ENCODE measurements around the gene STAT6. TPM values are rescaled to one million over a fixed set of nuclear protein-coding genes. Genes with fewer than 3 reads are reported as not detected.

Gene STAT6
- total and polyA plus RNA-seq, 10 of the 15 experiments (the other 5 are each of a cell fraction or from before 2014, with no cell fraction given), result 14.2 to 176 (median 89.6) TPM

DNA sequence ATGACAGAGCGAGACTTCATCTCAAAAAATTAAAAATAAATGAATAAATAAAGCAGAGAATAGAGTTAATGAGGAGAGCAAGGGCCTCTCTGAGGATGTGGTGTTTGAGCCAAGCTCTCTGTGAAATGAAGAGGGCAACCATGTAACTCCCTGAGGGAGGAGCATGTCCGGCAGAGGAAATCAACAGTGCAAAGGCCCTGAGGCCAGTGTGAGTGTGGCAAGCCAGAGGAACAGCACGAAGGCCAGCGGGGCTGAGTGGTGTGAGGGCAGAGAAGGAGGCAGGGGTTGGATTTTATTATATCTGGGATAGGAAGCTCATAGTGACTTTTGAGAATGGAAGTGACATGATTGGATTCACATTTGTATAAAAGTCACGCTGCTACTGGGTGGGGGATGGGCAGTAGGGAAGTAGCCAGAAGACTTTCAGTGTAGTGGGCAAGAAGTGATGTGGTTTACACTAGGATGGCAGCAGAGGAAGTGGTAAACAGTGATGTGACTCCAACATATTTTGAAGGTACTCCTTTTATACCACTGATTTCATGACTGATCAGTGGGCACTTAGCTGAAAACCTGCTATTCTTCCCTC, 46.5 kb upstream of the STAT6 start:
- SMC1A ChIA-PET (ENCODE audit: uncharacterized antibody, unreplicated experiment), result interaction anchor here (1.4 kb wide), 1 partner anchor 43 kb away, joined by 3 read pairs; no protein-coding TSS in a partner anchor
- H3K36me3 ChIP-seq (ENCODE audit: control insufficient read depth in 2 of 2, insufficient read depth in 2 of 2, low read length in 1 of 2), result no peaks in the 10 kb centered on the region
- ATAC-seq (no peak), DNase-seq (ENCODE audit: low read depth, low spot score) (no peak), FAIRE-seq (no peak)
- in situ Hi-C loops (cut with MboI) (no loop called here), intact Hi-C loops (cut with micrococcal nuclease; ENCODE audit: unreplicated experiment) (no loop called here)
- POLR2A ChIA-PET, result no interaction called here
- H3K79me2 ChIP-seq (ENCODE audit: control insufficient read depth, insufficient read depth, low read length), result no peaks in the 10 kb centered on the region
- WGBS (ENCODE audit: insufficient coverage, insufficient replicate concordance, low lambda C conversion rate, missing lambda C conversion rate), result 51% methylated on average over 5 of the region's 5 CpGs
- H3K9ac ChIP-seq (ENCODE audit: control insufficient read depth, insufficient read depth, low read length), result no peak overlapping the region
- H3K4me2 ChIP-seq (ENCODE audit: control insufficient read depth, insufficient read depth), result no peak overlapping the region
- RAD21 ChIA-PET (ENCODE audit: unreplicated experiment), result no interaction called here
- H3K4me1 ChIP-seq (ENCODE audit: control insufficient read depth, insufficient read depth, low read length), result peaks cover 4% of the 10 kb centered on the region; the same call in 1 of the 2 replicates
- H3K27me3 ChIP-seq (replicated peaks in 1 of 2; ENCODE audit: control insufficient read depth in 2 of 2, insufficient read depth in 2 of 2, low read length in 1 of 2), result no peaks in the 10 kb centered on the region
- H2AFZ ChIP-seq (ENCODE audit: control insufficient read depth, low read depth, low read length), result no peak overlapping the region
- CTCF ChIA-PET, result interaction anchor here (0.9 to 1.2 kb wide), 3 partner anchors 18 to 25 kb away, joined by 3 read pairs; no protein-coding TSS in a partner anchor
- H3K9me3 ChIP-seq (replicated peaks; ENCODE audit: control insufficient read depth, insufficient read depth, low read length), result no peaks in the 10 kb centered on the region
- TF ChIP-seq SPI1 (IDR thresholded peaks at IDR 0.05; ENCODE audit: borderline replicate concordance, insufficient read depth, low read depth, low read length), result peak; percentile 14; the same call in 1 of the 2 replicates
- TF ChIP-seq SRF (IDR thresholded peaks at IDR 0.05; ENCODE audit: low read depth in 2 of 2, low read length in 2 of 2), result no peak
- no peak overlapping the region for H3K4me3 ChIP-seq
- H3K27ac ChIP-seq (ENCODE audit: control insufficient read depth, insufficient read depth), result no peak overlapping the region
- BruUV-seq (replicated peaks), result no TSS peak
- H4K20me1 ChIP-seq (ENCODE audit: control insufficient read depth, insufficient read depth), result no peaks in the 10 kb centered on the region

DNA sequence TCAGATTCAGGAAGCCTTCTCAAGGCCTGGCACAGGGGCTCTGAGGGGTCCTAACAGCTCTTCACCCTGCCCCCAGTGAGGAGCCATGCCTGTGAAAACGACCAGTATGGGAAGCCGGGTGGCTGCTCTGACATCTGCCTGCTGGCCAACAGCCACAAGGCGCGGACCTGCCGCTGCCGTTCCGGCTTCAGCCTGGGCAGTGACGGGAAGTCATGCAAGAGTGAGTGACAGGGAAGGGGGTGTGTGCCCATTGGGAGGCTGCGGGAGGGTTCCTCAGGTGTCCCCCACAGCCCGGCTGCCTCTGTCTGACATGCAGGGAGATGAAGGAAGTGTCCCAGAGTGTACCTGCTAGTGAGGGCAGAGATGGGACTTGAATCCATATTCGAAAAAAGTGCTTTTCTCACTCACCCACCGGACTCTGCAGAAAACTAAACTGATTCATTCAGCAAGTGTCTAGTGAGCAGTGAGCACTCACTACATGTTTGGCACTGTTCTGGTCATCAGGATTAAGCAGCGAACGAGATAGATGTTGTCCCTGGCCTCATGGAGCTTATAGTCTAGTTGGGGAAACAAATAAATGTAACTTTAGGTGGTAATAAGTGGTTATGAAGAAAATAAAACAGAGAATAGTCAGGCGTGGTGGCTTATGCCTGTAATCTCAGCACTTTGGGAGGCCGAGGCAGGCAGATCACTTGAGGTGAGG, 45.7 kb upstream of the STAT6 start:
- Histone ChIP-seq H3K4me3 (no peak overlapping the region), H3K4me2 (ENCODE audit: control insufficient read depth, insufficient read depth) (no peak overlapping the region), H3K9ac (ENCODE audit: control insufficient read depth, insufficient read depth, low read length) (no peak overlapping the region), H4K20me1 (ENCODE audit: control insufficient read depth, insufficient read depth) (no peaks in the 10 kb centered on the region), H2AFZ (ENCODE audit: control insufficient read depth, low read depth, low read length) (no peak overlapping the region), H3K27ac (ENCODE audit: control insufficient read depth, insufficient read depth) (no peak overlapping the region), H3K36me3 (ENCODE audit: control insufficient read depth in 2 of 2, insufficient read depth in 2 of 2, low read length in 1 of 2) (no peaks in the 10 kb centered on the region), H3K79me2 (ENCODE audit: control insufficient read depth, insufficient read depth, low read length) (no peaks in the 10 kb centered on the region), H3K4me1 (ENCODE audit: control insufficient read depth, insufficient read depth, low read length) (peaks cover 4% of the 10 kb centered on the region; the same call in 1 of the 2 replicates), H3K27me3 (replicated peaks in 1 of 2; ENCODE audit: control insufficient read depth in 2 of 2, insufficient read depth in 2 of 2, low read length in 1 of 2) (no peaks in the 10 kb centered on the region), H3K9me3 (replicated peaks; ENCODE audit: control insufficient read depth, insufficient read depth, low read length) (no peaks in the 10 kb centered on the region)
- WGBS (ENCODE audit: insufficient coverage, insufficient replicate concordance, low lambda C conversion rate, missing lambda C conversion rate), result 47% methylated on average over 16 of the region's 16 CpGs
- ATAC-seq, result no peak
- FAIRE-seq, result no peak
- RAD21 ChIA-PET (ENCODE audit: unreplicated experiment), result no interaction called here
- CTCF ChIA-PET, result interaction anchor here (0.6 to 1.2 kb wide), 3 partner anchors 19 to 657 kb away, joined by 3 to 4 read pairs (median 3); no protein-coding TSS in a partner anchor
- no TSS peak for BruUV-seq (replicated peaks)
- POLR2A ChIA-PET, result no interaction called here
- no peak for DNase-seq (ENCODE audit: low read depth, low spot score)
- SMC1A ChIA-PET (ENCODE audit: uncharacterized antibody, unreplicated experiment), result interaction anchor here (1.4 kb wide), 1 partner anchor 42 kb away, joined by 3 read pairs; no protein-coding TSS in a partner anchor
- in situ Hi-C loops (cut with MboI) (no loop called here), intact Hi-C loops (cut with micrococcal nuclease; ENCODE audit: unreplicated experiment) (no loop called here)
- TF ChIP-seq, protein P1, sequence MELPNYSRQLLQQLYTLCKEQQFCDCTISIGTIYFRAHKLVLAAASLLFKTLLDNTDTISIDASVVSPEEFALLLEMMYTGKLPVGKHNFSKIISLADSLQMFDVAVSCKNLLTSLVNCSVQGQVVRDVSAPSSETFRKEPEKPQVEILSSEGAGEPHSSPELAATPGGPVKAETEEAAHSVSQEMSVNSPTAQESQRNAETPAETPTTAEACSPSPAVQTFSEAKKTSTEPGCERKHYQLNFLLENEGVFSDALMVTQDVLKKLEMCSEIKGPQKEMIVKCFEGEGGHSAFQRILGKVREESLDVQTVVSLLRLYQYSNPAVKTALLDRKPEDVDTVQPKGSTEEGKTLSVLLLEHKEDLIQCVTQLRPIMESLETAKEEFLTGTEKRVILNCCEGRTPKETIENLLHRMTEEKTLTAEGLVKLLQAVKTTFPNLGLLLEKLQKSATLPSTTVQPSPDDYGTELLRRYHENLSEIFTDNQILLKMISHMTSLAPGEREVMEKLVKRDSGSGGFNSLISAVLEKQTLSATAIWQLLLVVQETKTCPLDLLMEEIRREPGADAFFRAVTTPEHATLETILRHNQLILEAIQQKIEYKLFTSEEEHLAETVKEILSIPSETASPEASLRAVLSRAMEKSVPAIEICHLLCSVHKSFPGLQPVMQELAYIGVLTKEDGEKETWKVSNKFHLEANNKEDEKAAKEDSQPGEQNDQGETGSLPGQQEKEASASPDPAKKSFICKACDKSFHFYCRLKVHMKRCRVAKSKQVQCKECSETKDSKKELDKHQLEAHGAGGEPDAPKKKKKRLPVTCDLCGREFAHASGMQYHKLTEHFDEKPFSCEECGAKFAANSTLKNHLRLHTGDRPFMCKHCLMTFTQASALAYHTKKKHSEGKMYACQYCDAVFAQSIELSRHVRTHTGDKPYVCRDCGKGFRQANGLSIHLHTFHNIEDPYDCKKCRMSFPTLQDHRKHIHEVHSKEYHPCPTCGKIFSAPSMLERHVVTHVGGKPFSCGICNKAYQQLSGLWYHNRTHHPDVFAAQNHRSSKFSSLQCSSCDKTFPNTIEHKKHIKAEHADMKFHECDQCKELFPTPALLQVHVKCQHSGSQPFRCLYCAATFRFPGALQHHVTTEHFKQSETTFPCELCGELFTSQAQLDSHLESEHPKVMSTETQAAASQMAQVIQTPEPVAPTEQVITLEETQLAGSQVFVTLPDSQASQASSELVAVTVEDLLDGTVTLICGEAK (IDR thresholded peaks at IDR 0.05; ENCODE audit: borderline replicate concordance), result no peak
- TF ChIP-seq, protein P2, sequence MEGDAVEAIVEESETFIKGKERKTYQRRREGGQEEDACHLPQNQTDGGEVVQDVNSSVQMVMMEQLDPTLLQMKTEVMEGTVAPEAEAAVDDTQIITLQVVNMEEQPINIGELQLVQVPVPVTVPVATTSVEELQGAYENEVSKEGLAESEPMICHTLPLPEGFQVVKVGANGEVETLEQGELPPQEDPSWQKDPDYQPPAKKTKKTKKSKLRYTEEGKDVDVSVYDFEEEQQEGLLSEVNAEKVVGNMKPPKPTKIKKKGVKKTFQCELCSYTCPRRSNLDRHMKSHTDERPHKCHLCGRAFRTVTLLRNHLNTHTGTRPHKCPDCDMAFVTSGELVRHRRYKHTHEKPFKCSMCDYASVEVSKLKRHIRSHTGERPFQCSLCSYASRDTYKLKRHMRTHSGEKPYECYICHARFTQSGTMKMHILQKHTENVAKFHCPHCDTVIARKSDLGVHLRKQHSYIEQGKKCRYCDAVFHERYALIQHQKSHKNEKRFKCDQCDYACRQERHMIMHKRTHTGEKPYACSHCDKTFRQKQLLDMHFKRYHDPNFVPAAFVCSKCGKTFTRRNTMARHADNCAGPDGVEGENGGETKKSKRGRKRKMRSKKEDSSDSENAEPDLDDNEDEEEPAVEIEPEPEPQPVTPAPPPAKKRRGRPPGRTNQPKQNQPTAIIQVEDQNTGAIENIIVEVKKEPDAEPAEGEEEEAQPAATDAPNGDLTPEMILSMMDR (IDR thresholded peaks at IDR 0.05 in 2 of 3, conservative IDR thresholded peaks at IDR 0.05 in 1 of 3; ENCODE audit: control insufficient read depth in 2 of 3, extremely low read depth in 1 of 3, insufficient read depth in 1 of 3, low read depth in 3 of 3, low read length in 3 of 3), result no peak
- TF ChIP-seq SIX5 (IDR thresholded peaks at IDR 0.05; ENCODE audit: low read depth, low read length, severe bottlenecking) (no peak), CREM (IDR thresholded peaks at IDR 0.05; ENCODE audit: low read depth) (no peak), SUPT20H (IDR thresholded peaks at IDR 0.05; ENCODE audit: borderline replicate concordance, control insufficient read depth, low read depth, low read length) (no peak), PAX5 (IDR thresholded peaks at IDR 0.05; ENCODE audit: borderline replicate concordance, low read depth, low read length) (no peak), HCFC1 (IDR thresholded peaks at IDR 0.05; ENCODE audit: low read length) (no peak)
